Activated CD4-positive, CD25-positive, alpha-beta regulatory T cell treated with anti-CD3 and anti-CD28 coated beads, Interleukin-2, amount 50 U/mL, for 16 hours (primary cell): ENCODE results near the gene CD27.
"Not testable (repeated sequence)": the region's sequence is repeated elsewhere in the genome, so short reads cannot be mapped to it uniquely, and the experiment has no call there.

Experiments used
- DNase-seq: peaks from one replicate; pipeline ENCODE4 v3.0.0-alpha.2; 2020; ENCODE audit warnings: low read depth, low spot score

Gene CD27

DNA sequence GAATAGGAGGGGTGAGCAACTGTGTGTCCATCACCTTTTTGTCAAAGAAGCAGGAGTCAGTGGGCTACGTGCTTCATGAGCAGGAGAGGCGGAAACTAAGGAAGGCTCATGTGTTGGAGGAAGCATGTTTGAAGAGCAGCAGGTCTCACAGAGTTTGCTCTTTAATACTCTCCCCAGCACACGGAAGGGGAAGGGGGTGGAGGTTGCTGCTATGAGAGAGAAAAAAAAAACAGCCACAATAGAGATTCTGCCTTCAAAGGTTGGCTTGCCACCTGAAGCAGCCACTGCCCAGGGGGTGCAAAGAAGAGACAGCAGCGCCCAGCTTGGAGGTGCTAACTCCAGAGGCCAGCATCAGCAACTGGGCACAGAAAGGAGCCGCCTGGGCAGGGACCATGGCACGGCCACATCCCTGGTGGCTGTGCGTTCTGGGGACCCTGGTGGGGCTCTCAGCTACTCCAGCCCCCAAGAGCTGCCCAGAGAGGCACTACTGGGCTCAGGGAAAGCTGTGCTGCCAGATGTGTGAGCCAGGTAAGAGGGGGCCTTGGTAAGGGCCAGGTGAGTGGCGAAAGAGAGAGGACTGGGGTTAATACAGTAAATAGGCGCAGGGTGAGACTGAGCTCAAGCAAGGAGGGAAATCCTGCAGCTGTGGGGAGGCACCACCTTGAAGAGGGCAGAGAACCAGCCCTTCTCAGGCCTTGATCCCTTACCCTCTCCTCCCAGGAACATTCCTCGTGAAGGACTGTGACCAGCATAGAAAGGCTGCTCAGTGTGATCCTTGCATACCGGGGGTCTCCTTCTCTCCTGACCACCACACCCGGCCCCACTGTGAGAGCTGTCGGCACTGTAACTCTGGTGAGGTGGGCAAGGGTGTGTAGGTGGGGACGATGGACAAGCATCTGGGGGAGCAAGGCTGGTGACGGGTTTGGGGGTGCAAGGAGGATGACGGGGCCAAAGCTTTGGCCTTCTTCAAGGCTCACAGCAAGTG, at the start of gene CD27:
Gene CD27 (plus strand): TSS at position 252 of the 985 bp plus-strand sequence. CDS start 141 bp downstream, at position 393.
- DNase-seq, result no peak

DNA sequence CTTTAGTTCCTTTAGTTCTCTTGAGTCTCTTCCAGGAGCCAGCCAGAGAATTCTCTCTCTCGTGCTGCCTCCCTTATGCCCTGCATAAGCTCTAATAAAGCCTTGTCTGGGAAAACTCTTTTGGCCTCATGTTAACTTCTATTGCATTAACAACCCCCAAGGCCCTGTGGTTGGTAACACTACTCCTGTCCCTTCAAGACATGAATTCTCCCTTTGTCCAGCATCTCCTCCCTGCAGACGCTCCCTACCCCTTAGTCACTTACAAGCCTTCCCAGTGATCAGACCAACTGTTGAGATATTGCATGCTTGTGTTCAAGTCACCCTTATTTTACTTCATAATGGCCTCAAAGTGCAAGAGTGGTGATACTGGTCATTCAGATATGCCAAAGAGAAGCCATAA, 48.7 kb upstream of the CD27 start:
- DNase-seq, result no peak

DNA sequence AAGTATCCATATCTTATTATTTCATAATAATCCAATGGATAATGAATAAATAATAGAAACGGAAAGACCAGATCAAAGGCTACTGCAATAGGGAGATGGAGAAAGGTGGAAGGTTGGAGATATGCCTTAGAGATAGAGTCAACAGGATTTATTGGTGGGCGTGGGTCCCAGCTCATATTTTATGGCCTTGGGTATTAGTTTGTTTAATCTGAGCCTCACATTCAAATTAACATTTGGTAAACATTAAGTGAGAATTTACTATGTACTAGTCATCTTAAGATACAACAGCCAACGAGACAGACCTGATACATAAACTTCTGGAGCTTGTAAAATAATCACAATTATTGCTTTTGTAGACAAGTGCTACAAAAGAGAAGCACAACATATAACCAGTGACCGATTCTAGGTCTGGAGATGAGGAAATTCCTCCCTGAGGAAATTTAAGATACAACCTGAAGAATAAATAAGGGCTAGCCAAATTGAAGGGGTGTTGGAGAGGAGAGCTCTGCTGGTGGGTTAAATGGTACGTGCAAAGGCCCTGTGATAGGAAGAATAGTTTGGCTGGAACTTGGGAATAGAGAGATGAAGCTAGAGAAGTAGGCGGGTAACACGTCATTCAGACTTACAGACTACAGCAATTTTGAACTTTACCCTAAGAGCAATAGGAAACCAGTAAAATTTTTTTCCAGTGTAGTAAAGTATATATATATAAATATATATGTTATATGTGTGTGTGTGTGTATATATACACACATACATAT, 44.7 kb upstream of the CD27 start:
- no peak for DNase-seq

DNA sequence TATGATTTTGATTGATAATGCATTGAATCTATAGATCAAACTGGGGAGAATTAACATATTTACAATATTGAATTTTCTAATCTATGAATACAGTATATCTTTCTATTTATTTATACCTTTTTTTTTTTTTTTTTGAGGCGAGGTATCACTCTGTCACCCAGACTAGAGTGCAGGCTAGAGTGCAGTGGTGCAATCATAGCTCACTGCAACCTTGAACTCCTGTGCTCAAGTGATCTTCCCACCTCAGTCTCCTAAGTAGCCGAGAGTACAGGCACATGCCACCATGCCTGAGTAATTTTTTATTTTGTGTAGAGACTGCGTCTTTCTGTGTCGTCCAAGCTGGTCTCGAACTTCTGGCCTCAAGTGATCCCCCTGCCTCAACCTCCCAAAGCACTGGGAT, 40.4 kb upstream of the CD27 start:
- no peak for DNase-seq

DNA sequence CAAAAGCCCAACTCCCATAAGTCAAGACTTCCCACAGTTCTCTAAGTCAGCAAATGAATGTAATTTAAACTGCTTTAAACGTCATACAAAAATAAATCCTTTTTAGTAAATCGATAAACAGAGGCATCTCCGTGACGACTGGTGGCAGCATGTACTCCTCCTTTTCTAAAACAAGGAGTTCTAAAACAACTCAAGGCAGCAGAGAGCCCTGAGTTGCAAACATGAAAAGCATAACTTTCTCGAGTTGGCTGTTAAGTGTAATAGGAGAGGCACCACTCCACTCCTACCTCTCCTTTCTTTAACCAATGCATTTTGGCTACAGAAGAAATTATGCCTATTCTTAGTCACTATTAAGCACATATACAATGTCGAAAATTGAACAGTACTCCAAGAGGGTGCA, 38.8 kb upstream of the CD27 start:
- DNase-seq, result no peak

DNA sequence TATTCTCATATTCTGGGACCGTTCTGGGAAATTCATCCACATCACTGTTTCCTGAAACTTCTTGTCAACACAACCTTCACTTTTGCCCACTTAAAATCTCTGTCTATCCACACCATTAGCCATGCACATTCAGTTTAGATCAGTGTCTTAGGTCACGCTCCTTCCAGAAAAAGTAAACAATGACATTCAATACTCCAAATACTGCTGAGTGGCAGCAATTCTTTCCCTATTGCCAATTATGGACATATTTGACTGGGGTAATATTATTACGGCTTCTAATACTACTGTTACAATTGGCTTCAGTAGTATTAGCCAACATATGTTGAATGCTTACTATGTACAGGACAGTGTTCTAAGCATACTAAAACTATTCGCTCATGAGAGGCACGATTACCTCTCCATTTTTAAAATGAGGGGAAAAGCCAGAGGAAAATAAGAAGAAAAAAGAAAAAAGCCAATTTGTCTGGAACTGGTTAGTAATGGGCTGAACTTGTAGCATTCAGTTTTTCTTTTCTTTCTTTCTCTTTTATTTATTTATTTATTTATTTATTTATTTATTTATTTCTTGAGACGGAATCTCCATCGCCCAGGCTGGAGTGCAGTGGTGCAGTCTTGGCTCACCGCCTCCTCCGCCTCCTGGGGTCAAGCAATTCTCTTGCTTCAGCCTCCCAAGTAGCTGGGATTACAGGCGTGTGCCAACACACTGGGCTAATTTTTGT, 37.4 kb upstream of the CD27 start:
- DNase-seq, result no peak

DNA sequence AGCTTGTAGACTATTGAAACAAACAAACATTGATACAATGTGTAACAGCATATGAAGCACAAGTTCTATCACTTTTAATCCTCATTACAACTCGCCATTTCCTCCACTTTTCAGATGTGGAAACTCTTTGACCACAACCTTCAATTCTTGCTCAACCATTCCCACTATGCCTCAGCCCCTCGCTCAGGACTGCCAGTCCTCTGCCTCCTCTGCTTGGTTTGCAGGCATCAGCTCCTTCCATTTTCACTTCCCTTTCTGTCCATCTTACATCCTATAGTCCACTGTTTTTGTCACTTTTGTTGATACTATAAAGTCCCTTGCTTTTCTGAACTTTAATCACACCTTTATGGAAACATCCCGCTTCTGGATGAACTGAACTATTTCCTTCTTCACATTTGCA, 28.2 kb upstream of the CD27 start:
- no peak for DNase-seq

DNA sequence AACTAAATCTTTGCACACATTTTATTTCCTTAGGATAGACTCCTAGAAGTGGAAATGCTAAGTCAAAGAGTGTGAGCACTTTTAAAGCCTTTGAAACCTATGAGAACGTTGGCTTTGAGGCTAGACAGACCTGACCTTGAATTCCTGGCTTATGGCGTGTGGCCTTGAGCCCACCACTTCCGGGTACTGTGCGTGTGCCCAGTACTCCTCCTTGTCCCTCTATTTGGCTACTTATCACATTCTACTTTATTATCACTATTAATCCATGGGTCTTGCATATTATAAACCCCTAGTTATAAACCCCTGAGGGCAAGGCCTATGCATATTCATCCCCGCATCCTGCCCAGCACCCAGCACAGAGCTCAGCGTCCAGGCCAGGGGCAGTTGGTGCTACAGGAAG, 26.0 kb upstream of the CD27 start:
- DNase-seq, result no peak

DNA sequence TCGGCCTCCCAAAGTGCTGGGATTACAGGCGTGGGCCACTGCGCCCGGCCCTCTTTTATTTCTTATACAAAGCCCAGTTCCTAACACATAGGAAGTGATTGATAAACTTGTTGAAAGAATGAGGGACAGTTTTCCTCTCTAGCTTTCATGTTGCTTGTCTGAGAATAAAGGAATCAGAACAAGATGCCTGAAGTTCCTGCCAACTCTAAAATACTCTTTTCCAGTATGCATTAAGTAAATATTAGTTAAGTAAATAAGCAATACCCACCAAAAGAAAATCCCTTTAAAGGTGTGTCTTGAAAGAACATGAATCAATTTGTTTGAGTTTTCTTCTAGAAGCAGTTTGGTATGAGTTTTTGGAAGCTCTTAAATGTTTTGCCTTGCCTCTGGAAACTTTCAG, 24.4 kb upstream of the CD27 start:
- DNase-seq, result no peak

DNA sequence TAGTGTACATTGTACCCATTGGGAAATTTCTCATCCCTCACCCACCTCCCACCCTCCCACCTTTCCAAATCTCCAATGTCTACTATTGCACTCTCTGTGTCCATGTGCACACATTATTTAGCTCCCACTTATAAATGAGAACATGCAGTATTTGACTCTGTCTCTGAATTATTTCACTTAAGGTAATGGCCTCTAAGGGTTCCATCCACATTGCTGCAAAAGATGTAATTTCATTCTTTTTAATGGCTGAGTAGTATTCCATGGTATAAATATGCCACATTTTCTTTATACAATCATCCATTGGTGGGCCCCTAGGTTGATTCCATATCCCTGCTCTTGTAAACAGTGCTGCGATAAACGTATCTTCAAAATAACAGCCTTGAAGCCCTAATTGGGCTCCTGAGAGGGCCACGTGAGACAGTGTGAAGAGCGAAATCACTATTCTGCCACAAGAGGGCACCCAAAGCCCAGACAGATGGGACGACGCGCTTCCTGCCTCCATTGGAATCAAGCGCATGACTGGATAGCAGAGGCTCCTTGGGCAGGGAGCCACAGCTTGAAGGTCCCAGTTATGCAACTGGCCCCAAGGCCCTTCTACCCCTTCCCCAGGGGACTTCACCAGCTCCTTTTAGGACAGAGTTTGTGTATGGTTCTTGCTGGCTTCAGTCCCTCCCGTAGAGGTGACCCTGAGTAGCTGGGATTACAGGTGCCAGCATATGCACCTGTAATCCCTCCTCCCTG, 21.3 kb upstream of the CD27 start:
- peak; percentile 64 for DNase-seq

DNA sequence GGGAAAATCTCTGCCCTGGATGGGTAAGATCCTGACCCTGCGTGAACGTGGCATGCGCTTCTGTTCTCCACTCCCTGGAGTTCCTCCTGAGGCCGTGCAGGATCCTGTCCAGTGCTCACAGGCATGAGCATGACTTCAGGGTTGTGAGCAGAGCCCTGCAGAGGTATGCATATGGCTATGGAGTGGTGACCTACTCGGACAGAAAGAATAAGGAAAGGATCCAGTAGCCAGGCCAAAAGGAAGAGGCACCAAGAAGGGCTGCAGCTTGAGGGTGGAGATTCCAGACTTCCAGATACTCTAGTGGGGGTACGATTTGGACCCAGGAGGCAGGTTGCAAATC, 20.8 kb upstream of the CD27 start:
- DNase-seq, result no peak

DNA sequence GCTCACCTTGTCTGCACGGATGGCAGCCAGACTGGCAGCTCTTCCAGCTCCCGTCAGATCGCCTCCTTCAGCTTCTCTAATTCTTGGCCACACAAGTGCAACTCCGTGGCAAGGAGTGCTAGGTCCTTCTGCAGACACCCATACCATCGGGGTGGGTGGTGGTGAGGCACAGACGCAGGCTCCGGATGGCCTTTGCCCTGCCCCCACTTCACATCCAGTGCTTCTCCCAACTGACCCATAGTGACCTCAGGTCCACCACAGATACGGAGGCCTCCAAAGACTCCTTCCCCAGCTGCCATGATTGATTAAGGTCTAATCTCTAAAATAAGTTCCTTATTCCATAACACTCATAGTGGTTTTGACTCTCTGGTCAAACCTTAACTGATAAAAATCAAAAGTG, 19.9 kb upstream of the CD27 start:
- no peak for DNase-seq

DNA sequence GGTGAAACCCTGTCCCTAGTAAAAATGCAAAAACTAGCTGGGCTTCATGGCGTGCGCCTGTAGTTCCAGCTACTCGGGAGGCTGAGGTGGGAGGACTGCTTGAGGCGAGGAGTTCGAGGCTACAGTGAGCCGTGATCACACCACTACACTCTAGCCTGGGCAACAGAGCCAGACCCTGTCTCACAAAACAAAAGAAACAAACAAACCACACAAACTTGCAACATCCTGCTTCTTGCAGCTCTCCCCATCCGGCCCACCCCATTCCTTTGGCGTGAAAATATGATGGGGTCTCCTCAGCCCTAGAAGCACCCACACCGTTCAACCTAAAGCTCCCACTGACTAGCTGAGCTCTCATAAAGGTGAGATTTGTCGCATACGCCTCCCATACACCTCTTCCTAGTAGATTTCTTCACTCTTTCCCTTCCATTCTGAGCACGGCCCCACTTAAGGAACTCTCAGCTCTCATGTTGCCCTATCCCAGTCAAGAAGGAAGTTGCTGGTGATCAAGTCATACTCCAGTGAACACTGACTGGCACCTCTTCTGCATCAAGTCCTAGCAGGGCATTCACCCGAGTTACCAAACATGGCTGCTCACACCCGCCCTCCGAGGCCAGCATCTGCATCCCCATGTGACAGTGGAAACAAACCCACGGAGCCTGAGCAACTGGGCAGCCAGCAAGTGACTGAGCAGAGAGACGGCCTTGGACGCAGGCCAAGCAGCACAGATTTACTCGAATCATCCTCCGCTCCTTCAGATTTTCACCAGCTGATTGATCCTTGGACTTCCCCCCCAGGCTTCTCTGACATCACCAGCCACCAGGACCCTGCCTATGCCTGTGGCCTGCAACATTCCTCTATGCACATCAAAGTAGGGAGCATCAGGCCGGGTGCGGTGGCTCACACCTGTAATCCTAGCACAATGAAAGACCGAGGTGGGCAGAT, 18.9 kb upstream of the CD27 start:
- DNase-seq, result no peak

DNA sequence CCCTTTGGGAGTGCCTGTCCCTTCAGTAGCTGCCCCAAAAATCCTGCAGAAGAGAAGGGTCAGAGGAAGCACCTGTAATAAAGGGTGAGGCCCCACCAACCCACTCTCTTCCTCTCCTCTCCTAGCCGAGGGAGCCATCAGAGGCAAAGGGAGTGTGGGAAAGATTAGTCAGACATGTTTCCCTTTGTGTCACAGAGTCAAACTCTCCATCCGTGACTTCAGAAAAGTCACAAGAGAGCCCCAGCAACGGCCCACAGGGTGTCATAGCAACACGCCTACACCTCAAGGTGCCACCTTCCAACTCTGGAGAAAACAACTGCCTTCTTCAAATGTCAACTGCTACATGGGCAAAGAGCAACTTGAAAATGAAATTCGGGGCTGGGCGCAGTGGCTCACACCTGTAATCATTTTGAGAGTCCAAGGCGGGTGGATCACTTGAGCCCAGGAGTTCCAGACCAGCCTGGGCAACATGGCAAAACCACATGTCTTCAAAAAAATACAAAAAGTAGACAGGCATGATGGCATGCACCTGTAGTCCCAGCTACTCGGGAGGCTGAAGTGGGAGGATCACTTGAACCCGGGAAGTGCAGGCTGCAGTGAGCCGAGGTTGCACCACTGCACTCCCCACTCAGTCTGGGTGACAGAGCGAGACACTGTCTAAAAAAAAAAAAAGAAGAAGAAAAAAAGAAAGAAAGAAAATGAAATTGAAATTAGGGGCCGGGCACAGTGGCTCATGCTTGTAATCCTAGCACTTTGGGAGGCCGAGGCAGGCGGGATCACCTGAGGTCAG, 17.7 kb upstream of the CD27 start:
- DNase-seq, result peak; percentile 78

DNA sequence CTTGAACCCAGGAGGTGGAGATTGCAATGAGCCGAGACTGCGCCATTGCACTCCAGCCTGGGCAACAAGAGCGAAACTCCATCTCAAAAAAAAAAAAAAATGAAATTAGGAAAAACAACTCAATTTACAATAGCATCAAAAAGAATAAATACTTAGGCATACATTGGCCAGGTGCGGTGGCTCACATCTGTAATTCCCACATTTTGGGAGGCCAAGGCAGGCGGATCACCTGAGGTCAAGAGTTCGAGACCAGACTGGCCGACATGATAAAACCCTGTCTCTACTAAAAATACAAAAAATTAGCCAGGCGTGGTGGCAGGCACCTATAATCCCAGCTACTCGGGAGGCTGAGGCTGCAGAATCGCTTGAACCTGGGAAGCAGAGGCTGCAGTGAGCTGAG, 17.0 kb upstream of the CD27 start:
- not testable (repeated sequence) for DNase-seq

DNA sequence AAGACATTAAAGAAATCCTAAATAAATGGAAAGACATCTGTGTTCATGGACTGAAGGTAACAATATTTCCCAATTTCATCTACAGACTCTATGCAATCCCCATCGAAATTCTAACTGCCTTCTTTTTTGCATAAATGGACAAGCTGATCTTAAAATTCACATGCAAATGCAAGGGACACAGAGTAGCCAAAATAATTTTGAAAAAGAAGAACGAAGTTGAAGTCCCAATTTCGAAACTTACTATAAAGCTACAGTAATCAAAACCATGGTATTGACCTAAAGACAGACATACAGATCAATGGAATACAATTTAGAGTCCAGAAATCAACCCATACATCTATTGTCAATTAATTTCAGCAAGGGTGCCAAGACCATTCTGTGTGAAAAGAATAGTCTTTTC, 16.4 kb upstream of the CD27 start:
- no peak for DNase-seq

DNA sequence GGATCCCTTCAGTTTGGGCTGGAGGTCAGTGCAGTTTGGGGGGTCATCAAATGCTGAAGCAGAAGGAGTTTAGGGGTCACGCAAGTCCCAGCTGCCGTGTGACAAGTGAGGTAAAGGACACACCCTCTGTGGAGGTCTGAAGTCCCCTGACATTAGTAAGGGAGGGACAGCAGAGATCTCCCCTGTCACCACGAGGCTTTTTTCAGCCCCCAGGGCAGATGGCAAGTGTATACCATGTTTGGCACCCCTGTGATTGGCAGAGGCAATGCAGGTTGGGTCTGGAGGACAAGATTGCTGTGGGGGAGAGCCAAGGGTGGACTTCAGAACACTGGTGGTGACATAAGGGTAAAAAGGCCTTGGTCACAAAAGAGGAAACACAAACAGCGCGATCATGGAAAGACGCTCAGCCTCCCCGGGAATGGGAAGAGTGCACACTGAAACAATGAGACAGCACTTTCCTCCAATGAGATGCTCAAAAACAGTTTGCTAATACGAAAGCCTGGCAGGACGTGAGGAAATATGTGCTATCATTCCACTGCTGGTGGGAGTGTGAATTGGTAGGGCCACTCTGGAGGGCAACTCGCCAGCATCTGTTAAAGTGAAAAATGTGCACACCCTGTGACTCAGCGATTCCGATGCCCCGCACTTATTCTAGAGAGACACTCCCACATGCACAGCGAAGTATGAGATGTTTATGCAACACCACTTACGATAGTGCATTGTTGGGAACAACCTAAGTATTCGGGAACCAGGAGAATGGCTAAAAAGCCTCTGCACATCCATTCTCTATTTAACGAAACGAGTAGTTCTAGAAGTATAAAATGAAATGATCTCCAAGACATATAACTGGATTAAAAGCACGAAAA, 14.4 kb upstream of the CD27 start:
- no peak for DNase-seq

DNA sequence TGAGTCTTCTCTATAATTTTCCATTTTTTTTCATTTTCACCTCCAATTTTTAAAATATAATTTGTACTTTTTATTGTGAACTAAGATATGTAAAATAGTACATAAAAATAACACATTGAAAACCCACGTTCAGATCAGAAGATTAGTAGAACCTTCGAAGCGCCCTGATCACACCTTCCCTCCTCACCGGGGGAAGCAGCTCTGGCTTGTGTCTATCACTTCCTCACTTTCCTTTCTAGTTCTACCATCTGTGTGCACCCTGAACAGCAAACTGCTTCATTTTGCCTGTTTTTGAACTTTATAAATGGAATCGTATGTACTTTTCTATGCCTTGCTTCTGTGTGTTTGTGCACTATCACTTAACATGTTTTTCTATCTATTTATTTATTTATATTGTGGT, 11.8 kb upstream of the CD27 start:
- DNase-seq, result no peak
